SK-N-SH (cell line): ENCODE results near the gene CDK14. TPM values are rescaled to one million over a fixed set of nuclear protein-coding genes. Genes with fewer than 3 reads are reported as not detected.

Source experiments
- CTCF ChIA-PET: fragments of 300-600, 350-600 bp; formaldehyde crosslinking; extraction: SDS; loops from one replicate; lab custom pipeline; 2021; lab: Yijun Ruan, JAX
- POLR2A ChIA-PET: fragments of 350-600 bp; sonication (Branson Sonifier 250); formaldehyde crosslinking; extraction: SDS; loops from one replicate; lab custom pipeline; 2020; ENCODE audit warnings: antibody characterized with exemption, inconsistent platforms; lab: Yijun Ruan, JAX
- DNase-seq: peaks from one replicate; pipeline ENCODE4 v3.0.0; 2012
- H2AFZ ChIP-seq: fragments of 200-600 bp; sonication (generic); 2 replicates; pipeline ENCODE4 v1.8.1; 2016; ENCODE audit warnings: antibody characterized with exemption, mild to moderate bottlenecking, low read depth
- H3F3A ChIP-seq: fragments of 200-600 bp; sonication (generic); replicated peaks from 2 replicates; pipeline ENCODE3; 2016; ENCODE audit warnings: antibody characterized with exemption, mild to moderate bottlenecking; ENCODE audit not compliant: insufficient read depth
- H3K27ac ChIP-seq, 2 experiments: fragments of 200-500 bp in 1 of 2; fragments of 200-600 bp in 1 of 2; sonication (Bioruptor generic) in 1 of 2; sonication (generic), shearing (Covaris generic) in 1 of 2; 2 replicates each; pipeline versions ENCODE4 v1.5.1 to v1.6.1; 2014 to 2016; ENCODE audit warnings: low read depth in 2 of 2, inconsistent platforms in 1 of 2, low read length in 1 of 2, mild to moderate bottlenecking in 1 of 2, mixed read lengths in 1 of 2
- H3K27me3 ChIP-seq: fragments of 200-600 bp; sonication (generic), shearing (Covaris generic); 2 replicates; pipeline ENCODE4 v1.6.1; 2016; ENCODE audit warnings: mixed run types; ENCODE audit not compliant: insufficient read depth
- H3K36me3 ChIP-seq, 2 experiments: fragments of 200-500 bp in 1 of 2; fragments of 200-600 bp in 1 of 2; sonication (Bioruptor generic) in 1 of 2; sonication (generic) in 1 of 2; replicated peaks in 1 of 2; 2 replicates each; pipeline versions ENCODE3 to v1.5.1; 2014 to 2016; ENCODE audit warnings: low read length in 1 of 2, mild to moderate bottlenecking in 1 of 2; ENCODE audit not compliant: insufficient read depth in 2 of 2, control insufficient read depth in 1 of 2
- H3K4me1 ChIP-seq, 2 experiments: fragments of 200-500 bp in 1 of 2; fragments of 200-600 bp in 1 of 2; sonication (Bioruptor generic) in 1 of 2; sonication (generic), shearing (Covaris generic) in 1 of 2; 2 replicates each; pipeline versions ENCODE4 v1.5.1 to v1.6.1; 2014 to 2016; ENCODE audit warnings: low read depth in 1 of 2, low read length in 1 of 2, mixed run types in 1 of 2; ENCODE audit not compliant: insufficient read depth in 2 of 2, control insufficient read depth in 1 of 2
- H3K4me2 ChIP-seq: fragments of 200-600 bp; sonication (generic), shearing (Covaris generic); 2 replicates; pipeline ENCODE4 v1.6.1; 2017; ENCODE audit warnings: mixed run types
- H3K4me3 ChIP-seq, 2 experiments: fragments of 200-500 bp in 1 of 2; fragments of 200-600 bp in 1 of 2; sonication (Bioruptor generic) in 1 of 2; sonication (generic), shearing (Covaris generic) in 1 of 2; 2 replicates each; pipeline versions ENCODE4 v1.5.1 to v1.8.1; 2014 to 2016; ENCODE audit warnings: low read depth in 2 of 2, inconsistent platforms in 1 of 2, low read length in 1 of 2, mild to moderate bottlenecking in 1 of 2, mixed read lengths in 1 of 2, moderate library complexity in 1 of 2
- H3K79me2 ChIP-seq: fragments of 200-600 bp; sonication (generic); 2 replicates; pipeline ENCODE4 v1.8.1; 2017; ENCODE audit warnings: mild to moderate bottlenecking; ENCODE audit not compliant: insufficient read depth
- H3K9ac ChIP-seq: fragments of 200-600 bp; sonication (generic); 2 replicates; pipeline ENCODE4 v1.6.1; 2017; ENCODE audit warnings: mixed run types
- H3K9me2 ChIP-seq: fragments of 200-600 bp; sonication (generic); 2 replicates; pipeline ENCODE4 v1.6.1; 2017; ENCODE audit warnings: mixed run types
- H3K9me3 ChIP-seq: fragments of 200-600 bp; sonication (generic); 2 replicates; pipeline ENCODE4 v1.6.1; 2017; ENCODE audit warnings: mixed run types, mild to moderate bottlenecking, moderate library complexity
- H4K20me1 ChIP-seq: fragments of 200-600 bp; sonication (generic); 2 replicates; pipeline ENCODE4 v1.6.1; 2017; ENCODE audit warnings: mild to moderate bottlenecking, mixed run types; ENCODE audit not compliant: insufficient read depth
- CHD2 ChIP-seq: fragments of 150-350 bp; IDR thresholded peaks from 2 replicates; pipeline ENCODE4 v1.6.1; 2018; ENCODE audit warnings: low read length; ENCODE audit not compliant: partially characterized antibody
- ELF1 ChIP-seq: IDR thresholded peaks from 2 replicates; pipeline ENCODE4 v1.4.0; 2012
- FOXJ3 ChIP-seq: sonication (generic); formaldehyde crosslinking; IDR thresholded peaks from 2 replicates; pipeline ENCODE4 v1.5.1; 2020; ENCODE audit warnings: mild to moderate bottlenecking, missing genetic modification reagents
- FOXM1 ChIP-seq: IDR thresholded peaks from 2 replicates; pipeline ENCODE4 v1.4.0; 2012; ENCODE audit warnings: low read depth, mild to moderate bottlenecking
- GATA2 ChIP-seq: sonication (generic); formaldehyde crosslinking; IDR thresholded peaks from 2 replicates; pipeline ENCODE4 v1.5.0; 2020; ENCODE audit warnings: mild to moderate bottlenecking, missing genetic modification reagents
- MEF2A ChIP-seq: IDR thresholded peaks from 2 replicates; pipeline ENCODE4 v1.4.0; 2012; ENCODE audit warnings: low read depth, borderline replicate concordance
- MXI1 ChIP-seq: IDR thresholded peaks from 2 replicates; pipeline ENCODE4 v1.6.1; 2012; ENCODE audit warnings: mild to moderate bottlenecking, low read depth, low read length, improper control_type of control experiment
- NFIC ChIP-seq: IDR thresholded peaks from 2 replicates; pipeline ENCODE4 v1.4.0; 2012; ENCODE audit warnings: borderline replicate concordance
- POLR2AphosphoS5 ChIP-seq: IDR thresholded peaks from 2 replicates; pipeline ENCODE4 v1.6.1; 2012; ENCODE audit warnings: low read depth, low read length
- RFX5 ChIP-seq: IDR thresholded peaks from 2 replicates; pipeline ENCODE4 v1.6.1; 2012; ENCODE audit warnings: mild to moderate bottlenecking, improper control_type of control experiment, low read length
- RXRA ChIP-seq: IDR thresholded peaks from 2 replicates; pipeline ENCODE4 v1.4.0; 2012; ENCODE audit warnings: low read depth, mild to moderate bottlenecking, borderline replicate concordance
- SMC3 ChIP-seq: IDR thresholded peaks from 2 replicates; pipeline ENCODE4 v1.6.1; 2012; ENCODE audit warnings: low read depth, low read length, improper control_type of control experiment
- TAF1 ChIP-seq: IDR thresholded peaks from 2 replicates; pipeline ENCODE4 v1.6.1; 2012; ENCODE audit warnings: low read depth, mild to moderate bottlenecking, low read length, moderate library complexity, borderline replicate concordance
- TCF12 ChIP-seq: IDR thresholded peaks from 2 replicates; pipeline ENCODE4 v1.4.0; 2012
- TEAD4 ChIP-seq: IDR thresholded peaks from 2 replicates; pipeline ENCODE4 v1.4.0; 2012; ENCODE audit warnings: mild to moderate bottlenecking, borderline replicate concordance; ENCODE audit not compliant: insufficient read depth
- WGBS: methylation state at CpG from one replicate; pipeline ENCODE4 v1.1.6; 2017; ENCODE audit warnings: low lambda C conversion rate; 5-methylcytosine and 5-hydroxymethylcytosine counted together
- polyA plus RNA-seq, 3 experiments: library from polyadenylated mRNA; depleted of rRNA; stranded (reverse); fragments of >200 nt; gene quantifications; 2 replicates each; pipeline ENCODE4 v1.2.3, GENCODE V29; 2012
- TF ChIP-seq, protein P1 (sequence below): IDR thresholded peaks from 2 replicates; pipeline ENCODE4 v1.4.0; 2012; ENCODE audit warnings: low read depth
- TF ChIP-seq, protein P2 (sequence below): fragments of 150-350 bp; IDR thresholded peaks from 2 replicates; pipeline ENCODE4 v1.6.1; 2016; ENCODE audit warnings: mild to moderate bottlenecking, low read depth, low read length
- TF ChIP-seq, protein P3 (sequence below): IDR thresholded peaks from 2 replicates; pipeline ENCODE4 v1.6.1; 2012; ENCODE audit warnings: mild to moderate bottlenecking, low read depth, low read length, moderate library complexity
- TF ChIP-seq, protein P4 (sequence below): fragments of 200-600 bp; sonication (generic); IDR thresholded peaks from 2 replicates; pipeline ENCODE4 v1.6.1; 2017; ENCODE audit warnings: antibody characterized with exemption, mild to moderate bottlenecking, moderate library complexity
- TF ChIP-seq, protein P5 (sequence below): IDR thresholded peaks from 2 replicates; pipeline ENCODE4 v1.4.0; 2012; ENCODE audit warnings: low read depth, borderline replicate concordance
- TF ChIP-seq, protein P6 (sequence below): IDR thresholded peaks from 2 replicates; pipeline ENCODE4; 2012

CDK14 gene
- polyA plus RNA-seq, 1 of the 3 experiments (the other 2 are of a cell fraction): 13.9 TPM

DNA sequence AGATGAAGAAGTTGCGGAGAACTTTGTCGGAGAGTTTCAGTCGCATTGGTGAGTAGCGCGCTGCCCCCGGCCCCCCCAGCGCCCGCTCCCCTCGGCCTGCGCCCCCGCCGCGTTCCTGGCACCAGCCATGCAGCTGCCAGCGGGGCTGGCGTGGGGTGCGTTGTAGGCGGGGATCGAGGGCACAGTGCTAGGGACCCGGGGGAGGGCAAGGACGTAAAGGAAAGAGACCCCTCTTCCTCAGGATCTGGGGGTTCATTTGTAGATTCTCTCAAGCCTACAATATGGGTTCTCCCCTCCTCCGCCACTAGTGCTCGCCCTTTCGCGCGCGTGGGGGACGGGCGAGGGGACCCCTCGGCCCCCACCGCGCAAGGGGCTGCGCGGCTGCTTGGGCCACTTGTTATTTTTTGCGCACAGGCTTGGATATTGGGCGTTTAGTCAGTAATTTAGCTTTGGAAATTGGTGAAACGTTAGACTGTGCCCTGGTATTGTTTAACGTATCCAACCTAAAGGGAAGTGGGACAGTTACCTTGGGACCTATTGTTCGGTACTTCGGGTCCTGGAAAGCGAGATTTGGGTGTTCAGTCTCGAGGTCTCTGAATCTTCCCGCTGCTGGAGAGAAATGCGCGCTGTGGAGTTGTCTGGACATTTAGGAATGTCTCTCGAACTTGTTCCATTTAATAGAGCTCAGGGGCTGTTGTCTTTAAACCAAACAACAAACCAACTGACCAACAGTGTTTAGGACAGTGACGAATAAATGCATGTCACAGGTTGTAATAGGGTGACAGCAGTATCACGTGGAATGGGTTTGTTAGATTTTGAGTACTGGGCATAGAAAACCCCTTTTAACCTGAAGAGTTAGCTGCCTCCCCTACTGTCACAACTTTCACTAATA, 796 bp downstream of the CDK14 start:
- WGBS: 1% methylated on average over 35 of the region's 47 CpGs
- Histone ChIP-seq H3K4me1 (peaks cover 15 to 32% of the 10 kb centered on the region in 2 experiments), H3K9me3 (no peaks in the 10 kb centered on the region), H3K79me2 (peaks cover 56% of the 10 kb centered on the region), H3F3A (peaks cover 30% of the 10 kb centered on the region), H3K27me3 (no peaks in the 10 kb centered on the region), H3K9ac (peak overlapping the region; percentile 90), H4K20me1 (peaks cover 25% of the 10 kb centered on the region), H2AFZ (peak overlapping the region; percentile 69), H3K36me3 (no peaks in the 10 kb centered on the region), H3K27ac (peak overlapping the region; percentile 81 to 85; a peak in 3 of 4 replicates), H3K4me2 (peak overlapping the region; percentile 86), H3K9me2 (no peaks in the 10 kb centered on the region), H3K4me3 (peak overlapping the region; percentile 96 to 99)
- ChIA-PET CTCF (interaction anchor here (0.7 to 5.3 kb wide), 36 partner anchors 10 to 449 kb away, joined by 3 to 44 read pairs (median 4); partner anchors contain the start of genes GTPBP10, PTTG1IP2 and STEAP2), POLR2A (no interaction called here)
- peak; percentile 82 for DNase-seq
- TF ChIP-seq MEF2A: no peak
- TF ChIP-seq TCF12: no peak
- TF ChIP-seq, protein P1, sequence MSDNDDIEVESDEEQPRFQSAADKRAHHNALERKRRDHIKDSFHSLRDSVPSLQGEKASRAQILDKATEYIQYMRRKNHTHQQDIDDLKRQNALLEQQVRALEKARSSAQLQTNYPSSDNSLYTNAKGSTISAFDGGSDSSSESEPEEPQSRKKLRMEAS: peak; percentile 14
- TF ChIP-seq RFX5: no peak
- TF ChIP-seq NFIC: no peak
- TF ChIP-seq MXI1: peak; percentile 61
- TF ChIP-seq, protein P2, sequence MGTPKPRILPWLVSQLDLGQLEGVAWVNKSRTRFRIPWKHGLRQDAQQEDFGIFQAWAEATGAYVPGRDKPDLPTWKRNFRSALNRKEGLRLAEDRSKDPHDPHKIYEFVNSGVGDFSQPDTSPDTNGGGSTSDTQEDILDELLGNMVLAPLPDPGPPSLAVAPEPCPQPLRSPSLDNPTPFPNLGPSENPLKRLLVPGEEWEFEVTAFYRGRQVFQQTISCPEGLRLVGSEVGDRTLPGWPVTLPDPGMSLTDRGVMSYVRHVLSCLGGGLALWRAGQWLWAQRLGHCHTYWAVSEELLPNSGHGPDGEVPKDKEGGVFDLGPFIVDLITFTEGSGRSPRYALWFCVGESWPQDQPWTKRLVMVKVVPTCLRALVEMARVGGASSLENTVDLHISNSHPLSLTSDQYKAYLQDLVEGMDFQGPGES: no peak
- TF ChIP-seq, protein P3, sequence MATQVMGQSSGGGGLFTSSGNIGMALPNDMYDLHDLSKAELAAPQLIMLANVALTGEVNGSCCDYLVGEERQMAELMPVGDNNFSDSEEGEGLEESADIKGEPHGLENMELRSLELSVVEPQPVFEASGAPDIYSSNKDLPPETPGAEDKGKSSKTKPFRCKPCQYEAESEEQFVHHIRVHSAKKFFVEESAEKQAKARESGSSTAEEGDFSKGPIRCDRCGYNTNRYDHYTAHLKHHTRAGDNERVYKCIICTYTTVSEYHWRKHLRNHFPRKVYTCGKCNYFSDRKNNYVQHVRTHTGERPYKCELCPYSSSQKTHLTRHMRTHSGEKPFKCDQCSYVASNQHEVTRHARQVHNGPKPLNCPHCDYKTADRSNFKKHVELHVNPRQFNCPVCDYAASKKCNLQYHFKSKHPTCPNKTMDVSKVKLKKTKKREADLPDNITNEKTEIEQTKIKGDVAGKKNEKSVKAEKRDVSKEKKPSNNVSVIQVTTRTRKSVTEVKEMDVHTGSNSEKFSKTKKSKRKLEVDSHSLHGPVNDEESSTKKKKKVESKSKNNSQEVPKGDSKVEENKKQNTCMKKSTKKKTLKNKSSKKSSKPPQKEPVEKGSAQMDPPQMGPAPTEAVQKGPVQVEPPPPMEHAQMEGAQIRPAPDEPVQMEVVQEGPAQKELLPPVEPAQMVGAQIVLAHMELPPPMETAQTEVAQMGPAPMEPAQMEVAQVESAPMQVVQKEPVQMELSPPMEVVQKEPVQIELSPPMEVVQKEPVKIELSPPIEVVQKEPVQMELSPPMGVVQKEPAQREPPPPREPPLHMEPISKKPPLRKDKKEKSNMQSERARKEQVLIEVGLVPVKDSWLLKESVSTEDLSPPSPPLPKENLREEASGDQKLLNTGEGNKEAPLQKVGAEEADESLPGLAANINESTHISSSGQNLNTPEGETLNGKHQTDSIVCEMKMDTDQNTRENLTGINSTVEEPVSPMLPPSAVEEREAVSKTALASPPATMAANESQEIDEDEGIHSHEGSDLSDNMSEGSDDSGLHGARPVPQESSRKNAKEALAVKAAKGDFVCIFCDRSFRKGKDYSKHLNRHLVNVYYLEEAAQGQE: no peak; the same call in 1 of the 2 replicates
- TF ChIP-seq, protein P4, sequence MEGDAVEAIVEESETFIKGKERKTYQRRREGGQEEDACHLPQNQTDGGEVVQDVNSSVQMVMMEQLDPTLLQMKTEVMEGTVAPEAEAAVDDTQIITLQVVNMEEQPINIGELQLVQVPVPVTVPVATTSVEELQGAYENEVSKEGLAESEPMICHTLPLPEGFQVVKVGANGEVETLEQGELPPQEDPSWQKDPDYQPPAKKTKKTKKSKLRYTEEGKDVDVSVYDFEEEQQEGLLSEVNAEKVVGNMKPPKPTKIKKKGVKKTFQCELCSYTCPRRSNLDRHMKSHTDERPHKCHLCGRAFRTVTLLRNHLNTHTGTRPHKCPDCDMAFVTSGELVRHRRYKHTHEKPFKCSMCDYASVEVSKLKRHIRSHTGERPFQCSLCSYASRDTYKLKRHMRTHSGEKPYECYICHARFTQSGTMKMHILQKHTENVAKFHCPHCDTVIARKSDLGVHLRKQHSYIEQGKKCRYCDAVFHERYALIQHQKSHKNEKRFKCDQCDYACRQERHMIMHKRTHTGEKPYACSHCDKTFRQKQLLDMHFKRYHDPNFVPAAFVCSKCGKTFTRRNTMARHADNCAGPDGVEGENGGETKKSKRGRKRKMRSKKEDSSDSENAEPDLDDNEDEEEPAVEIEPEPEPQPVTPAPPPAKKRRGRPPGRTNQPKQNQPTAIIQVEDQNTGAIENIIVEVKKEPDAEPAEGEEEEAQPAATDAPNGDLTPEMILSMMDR: 0 out of 2 replicates have a peak, but pooled peaks have one; percentile 22
- no peak for TF ChIP-seq TEAD4
- no peak for TF ChIP-seq CHD2
- no peak for TF ChIP-seq GATA2 (CRISPR knock-in tag)
- TF ChIP-seq, protein P5, sequence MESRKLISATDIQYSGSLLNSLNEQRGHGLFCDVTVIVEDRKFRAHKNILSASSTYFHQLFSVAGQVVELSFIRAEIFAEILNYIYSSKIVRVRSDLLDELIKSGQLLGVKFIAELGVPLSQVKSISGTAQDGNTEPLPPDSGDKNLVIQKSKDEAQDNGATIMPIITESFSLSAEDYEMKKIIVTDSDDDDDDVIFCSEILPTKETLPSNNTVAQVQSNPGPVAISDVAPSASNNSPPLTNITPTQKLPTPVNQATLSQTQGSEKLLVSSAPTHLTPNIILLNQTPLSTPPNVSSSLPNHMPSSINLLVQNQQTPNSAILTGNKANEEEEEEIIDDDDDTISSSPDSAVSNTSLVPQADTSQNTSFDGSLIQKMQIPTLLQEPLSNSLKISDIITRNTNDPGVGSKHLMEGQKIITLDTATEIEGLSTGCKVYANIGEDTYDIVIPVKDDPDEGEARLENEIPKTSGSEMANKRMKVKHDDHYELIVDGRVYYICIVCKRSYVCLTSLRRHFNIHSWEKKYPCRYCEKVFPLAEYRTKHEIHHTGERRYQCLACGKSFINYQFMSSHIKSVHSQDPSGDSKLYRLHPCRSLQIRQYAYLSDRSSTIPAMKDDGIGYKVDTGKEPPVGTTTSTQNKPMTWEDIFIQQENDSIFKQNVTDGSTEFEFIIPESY: no peak
- TF ChIP-seq RXRA: no peak
- TF ChIP-seq POLR2AphosphoS5: peak; percentile 52
- TF ChIP-seq, protein P6, sequence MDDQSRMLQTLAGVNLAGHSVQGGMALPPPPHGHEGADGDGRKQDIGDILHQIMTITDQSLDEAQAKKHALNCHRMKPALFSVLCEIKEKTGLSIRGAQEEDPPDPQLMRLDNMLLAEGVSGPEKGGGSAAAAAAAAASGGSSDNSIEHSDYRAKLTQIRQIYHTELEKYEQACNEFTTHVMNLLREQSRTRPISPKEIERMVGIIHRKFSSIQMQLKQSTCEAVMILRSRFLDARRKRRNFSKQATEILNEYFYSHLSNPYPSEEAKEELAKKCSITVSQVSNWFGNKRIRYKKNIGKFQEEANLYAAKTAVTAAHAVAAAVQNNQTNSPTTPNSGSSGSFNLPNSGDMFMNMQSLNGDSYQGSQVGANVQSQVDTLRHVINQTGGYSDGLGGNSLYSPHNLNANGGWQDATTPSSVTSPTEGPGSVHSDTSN: no peak
- no peak for TF ChIP-seq FOXM1
- TF ChIP-seq TAF1: no peak
- no peak for TF ChIP-seq ELF1
- no peak; the same call in 1 of the 2 replicates for TF ChIP-seq FOXJ3 (CRISPR knock-in tag)
- no peak for TF ChIP-seq SMC3
